AG04449 (cell line): ENCODE results near the gene RADX.
A peak's percentile ranks its signal among the peaks of the same experiment; 100 is the strongest.

Source experiments
- CTCF ChIA-PET: fragments of 350-600 bp; formaldehyde crosslinking; extraction: SDS; loops from one replicate; lab custom pipeline; 2021; ENCODE audit warnings: antibody characterized with exemption; lab: Yijun Ruan, JAX
- POLR2A ChIA-PET: fragments of 400-600, 350-600 bp; formaldehyde crosslinking; extraction: SDS; loops from one replicate; lab custom pipeline; 2020; ENCODE audit warnings: antibody characterized with exemption, inconsistent platforms; lab: Yijun Ruan, JAX
- DNase-seq: peaks from one replicate; pipeline ENCODE4 v3.0.0-alpha.2; 2010; ENCODE audit warnings: low read depth, low spot score
- H3K4me3 ChIP-seq: 2 replicates; pipeline ENCODE4 v1.5.1; 2011; ENCODE audit warnings: low read depth, mild to moderate bottlenecking, control low read depth, low read length
- TF ChIP-seq, protein P1 (sequence below): IDR thresholded peaks from one replicate; pipeline ENCODE4 v1.5.1; 2011; ENCODE audit warnings: mild to moderate bottlenecking, moderate library complexity, low read length, control low read depth, inconsistent platforms; ENCODE audit not compliant: insufficient read depth; ENCODE audit errors: missing control alignments

The RADX gene

DNA sequence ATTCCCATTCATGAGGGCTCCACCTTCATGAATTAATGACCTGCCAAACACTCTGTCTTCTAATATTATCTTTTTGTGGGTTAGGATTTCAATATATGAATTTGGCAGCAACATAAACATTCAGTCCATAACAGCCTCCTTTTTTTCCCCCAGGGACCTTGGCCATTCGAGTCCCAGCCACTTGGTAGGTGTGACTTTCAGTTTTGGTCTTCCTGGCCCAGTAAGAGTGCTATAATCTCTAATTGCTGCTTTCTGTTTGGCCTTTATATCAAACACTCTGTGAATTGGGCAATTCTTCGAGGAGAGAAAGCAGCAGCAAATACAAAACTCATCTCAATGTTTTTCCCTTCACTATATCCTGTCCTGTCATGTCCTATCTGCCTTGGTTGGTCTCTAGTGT is 12.4 kb upstream of the RADX start:
- ChIA-PET POLR2A (no interaction called here), CTCF (no interaction called here)
- DNase-seq = no peak
- no peak overlapping the region for H3K4me3 ChIP-seq
- TF ChIP-seq, protein P1, sequence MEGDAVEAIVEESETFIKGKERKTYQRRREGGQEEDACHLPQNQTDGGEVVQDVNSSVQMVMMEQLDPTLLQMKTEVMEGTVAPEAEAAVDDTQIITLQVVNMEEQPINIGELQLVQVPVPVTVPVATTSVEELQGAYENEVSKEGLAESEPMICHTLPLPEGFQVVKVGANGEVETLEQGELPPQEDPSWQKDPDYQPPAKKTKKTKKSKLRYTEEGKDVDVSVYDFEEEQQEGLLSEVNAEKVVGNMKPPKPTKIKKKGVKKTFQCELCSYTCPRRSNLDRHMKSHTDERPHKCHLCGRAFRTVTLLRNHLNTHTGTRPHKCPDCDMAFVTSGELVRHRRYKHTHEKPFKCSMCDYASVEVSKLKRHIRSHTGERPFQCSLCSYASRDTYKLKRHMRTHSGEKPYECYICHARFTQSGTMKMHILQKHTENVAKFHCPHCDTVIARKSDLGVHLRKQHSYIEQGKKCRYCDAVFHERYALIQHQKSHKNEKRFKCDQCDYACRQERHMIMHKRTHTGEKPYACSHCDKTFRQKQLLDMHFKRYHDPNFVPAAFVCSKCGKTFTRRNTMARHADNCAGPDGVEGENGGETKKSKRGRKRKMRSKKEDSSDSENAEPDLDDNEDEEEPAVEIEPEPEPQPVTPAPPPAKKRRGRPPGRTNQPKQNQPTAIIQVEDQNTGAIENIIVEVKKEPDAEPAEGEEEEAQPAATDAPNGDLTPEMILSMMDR = no peak

DNA sequence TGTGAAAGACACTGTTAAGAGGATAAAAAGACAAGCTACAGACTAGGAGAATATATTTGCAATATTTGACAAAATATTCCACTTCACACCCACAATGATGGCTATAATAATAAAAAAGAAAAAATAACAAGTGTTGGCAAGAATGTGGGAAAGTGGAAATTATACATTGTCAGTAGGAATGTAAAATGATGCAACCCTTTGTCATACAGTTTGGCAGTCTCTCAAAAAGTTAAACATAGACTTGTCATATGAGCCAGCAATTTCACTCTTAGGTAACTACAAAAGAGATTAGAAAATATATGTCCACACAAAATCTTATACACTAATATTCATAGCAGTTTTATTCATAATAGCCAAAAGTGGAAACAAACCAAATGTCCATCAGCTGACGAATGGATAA is 5.2 kb upstream of the RADX start:
- POLR2A ChIA-PET = no interaction called here

DNA sequence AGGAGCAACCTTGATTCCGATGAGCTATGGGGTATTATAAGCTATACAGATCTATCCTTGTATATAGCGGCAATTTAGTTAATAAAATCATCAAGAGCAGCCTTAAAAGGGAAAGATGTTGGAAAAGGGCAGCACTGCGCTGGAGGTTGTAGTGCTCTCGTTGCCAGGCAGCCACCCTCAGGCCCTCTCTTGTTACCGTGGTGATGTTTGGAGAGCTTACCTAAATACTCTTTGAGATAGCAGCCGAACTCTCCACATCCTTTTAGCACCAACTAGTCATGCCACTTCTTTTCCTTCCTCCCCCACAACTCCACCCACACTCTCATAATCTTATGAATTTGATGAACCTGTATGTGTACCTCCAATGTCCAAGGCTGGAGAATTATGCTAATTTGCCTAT is 3.8 kb upstream of the RADX start:
- H3K4me3 ChIP-seq = no peak overlapping the region
- no peak for DNase-seq
- POLR2A ChIA-PET = no interaction called here
- CTCF ChIA-PET = no interaction called here
- TF ChIP-seq, protein P1 = no peak

More for the DNA sequence above, 5.2 kb upstream of the RADX start:
- TF ChIP-seq, protein P1 = no peak
- DNase-seq = no peak
- CTCF ChIA-PET = no interaction called here
- no peak overlapping the region for H3K4me3 ChIP-seq

DNA sequence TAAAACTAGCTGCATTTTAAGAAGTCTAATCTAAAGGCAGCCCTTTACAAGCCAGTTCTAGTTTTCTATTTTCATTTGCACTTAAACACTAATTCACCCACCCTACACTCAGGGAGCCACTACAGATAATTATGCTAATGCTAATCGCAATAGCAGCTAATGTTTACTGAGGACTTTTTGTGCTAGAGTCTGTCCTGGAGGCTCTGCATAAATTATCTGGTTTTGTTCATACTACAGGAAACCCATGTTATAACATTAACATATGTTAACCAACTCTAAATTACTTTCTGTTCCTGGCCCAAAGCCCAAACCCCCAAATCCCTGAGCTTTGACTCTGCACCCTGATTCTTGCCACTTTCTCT is 480 bp upstream of the RADX start:
- no peak for DNase-seq
- ChIA-PET CTCF (interaction anchor here (2.0 kb wide), 2 partner anchors 9 to 141 kb away, joined by 4 to 5 read pairs; no protein-coding TSS in a partner anchor), POLR2A (no interaction called here)
- TF ChIP-seq, protein P1 = no peak
- H3K4me3 ChIP-seq = peak overlapping the region; percentile 61

DNA sequence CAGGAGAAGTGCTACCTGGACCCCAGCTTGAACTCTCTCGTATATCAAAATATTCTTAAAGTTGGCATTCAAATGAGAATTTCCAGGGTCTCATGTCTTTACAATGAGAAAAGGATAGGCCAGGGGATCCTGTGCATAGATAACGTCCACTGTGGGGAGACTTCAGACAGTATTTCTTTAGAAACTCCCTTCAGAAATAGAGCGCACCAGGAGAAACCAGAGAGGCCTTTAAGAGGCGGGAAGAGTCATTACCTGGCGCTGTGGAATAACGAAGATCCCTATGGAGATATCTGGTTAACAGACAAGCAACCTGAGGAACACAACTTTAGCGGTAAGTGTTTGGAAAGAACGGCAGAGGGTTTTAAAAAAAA is 600 bp downstream of the RADX start:
- TF ChIP-seq, protein P1 = no peak
- H3K4me3 ChIP-seq = peak overlapping the region; percentile 61
- no peak for DNase-seq
- CTCF ChIA-PET = interaction anchor here (2.0 kb wide), 1 partner anchor 8 kb away, joined by 5 read pairs; no protein-coding TSS in a partner anchor
- POLR2A ChIA-PET = no interaction called here

DNA sequence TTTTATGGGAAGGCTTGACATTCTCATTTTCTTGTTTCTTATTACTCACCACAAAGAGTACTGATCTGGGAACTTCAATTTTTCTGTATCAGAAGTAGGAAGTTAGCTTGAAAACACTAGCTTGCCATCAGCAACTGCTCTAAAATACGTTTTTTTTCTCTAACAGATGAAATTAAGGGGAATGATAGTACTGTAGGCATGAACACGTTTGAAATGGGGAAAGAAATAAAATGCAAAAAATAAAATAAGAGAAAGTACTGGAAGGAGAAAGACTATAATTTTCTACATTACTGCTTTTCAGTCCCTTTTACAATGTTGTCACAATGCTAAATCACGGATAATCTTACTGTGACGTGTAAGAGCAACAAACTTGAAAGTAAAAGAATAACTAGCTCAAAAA is 1.5 kb downstream of the RADX start:
- DNase-seq = no peak
- POLR2A ChIA-PET = no interaction called here
- CTCF ChIA-PET = no interaction called here
- TF ChIP-seq, protein P1 = no peak
- H3K4me3 ChIP-seq = no peak overlapping the region
